Choroid plexus epithelial cell (primary cell): ENCODE results near the gene NRXN3.

Source experiments
- DNase-seq: peaks from one replicate; pipeline ENCODE4 v3.0.0-alpha.2; 2010; ENCODE audit warnings: low read depth
- H3K4me3 ChIP-seq: 2 replicates; pipeline ENCODE4 v1.5.1; 2011; ENCODE audit warnings: low read depth, mild to moderate bottlenecking, control low read depth, low read length, moderate library complexity
- CTCF ChIP-seq: conservative IDR thresholded peaks from 2 replicates; pipeline ENCODE4 v1.5.1; 2011; ENCODE audit warnings: low read depth, mild to moderate bottlenecking, control low read depth, inconsistent platforms, low read length, moderate library complexity

The NRXN3 gene

GRCh38 chr14:78849952-78850351 lies 679.8 kb downstream of the NRXN3 start:
- DNase-seq: no peak
- no peak for TF ChIP-seq CTCF
- H3K4me3 ChIP-seq: no peak overlapping the region

GRCh38 chr14:78851189-78851588 lies 681.0 kb downstream of the NRXN3 start:
- TF ChIP-seq CTCF: no peak
- DNase-seq: no peak

GRCh38 chr14:78852040-78852439 lies 681.9 kb downstream of the NRXN3 start:
- H3K4me3 ChIP-seq: no peak overlapping the region
- TF ChIP-seq CTCF: no peak
- no peak for DNase-seq

More at GRCh38 chr14:78851189-78851588, 681.0 kb downstream of the NRXN3 start:
- H3K4me3 ChIP-seq: no peak overlapping the region

GRCh38 chr14:78857974-78858373 lies 687.8 kb downstream of the NRXN3 start:
- no peak for DNase-seq

GRCh38 chr14:78863143-78863542 lies 693.0 kb downstream of the NRXN3 start:
- TF ChIP-seq CTCF: no peak
- peak; percentile 49 for DNase-seq

More at GRCh38 chr14:78857974-78858373, 687.8 kb downstream of the NRXN3 start:
- TF ChIP-seq CTCF: no peak
- no peak overlapping the region for H3K4me3 ChIP-seq

GRCh38 chr14:78872837-78873236 lies 702.7 kb downstream of the NRXN3 start:
- DNase-seq: no peak
- TF ChIP-seq CTCF: no peak
- no peak overlapping the region for H3K4me3 ChIP-seq

More at GRCh38 chr14:78863143-78863542, 693.0 kb downstream of the NRXN3 start:
- no peak overlapping the region for H3K4me3 ChIP-seq

GRCh38 chr14:78873581-78873980 lies 703.4 kb downstream of the NRXN3 start:
- no peak for TF ChIP-seq CTCF
- no peak for DNase-seq
- no peak overlapping the region for H3K4me3 ChIP-seq
